IMR-90 (cell line): ENCODE results near the gene TEX101. TPM values are rescaled to one million over a fixed set of nuclear protein-coding genes. Genes with fewer than 3 reads are reported as not detected.

Source experiments
- ATAC-seq: fragments of 200-7000 bp; cut with Tn5 transposase; 2 replicates; pipeline ENCODE4 v1.9.1; 2020; ENCODE audit warnings: low read depth, mild to moderate bottlenecking, moderate library complexity
- BruUV-seq: library from RNA; stranded (reverse); fragments of 400-500 nt; replicated peaks from 2 replicates; lab custom pipeline; 2021; lab: Mats Ljungman, UMichigan
- CTCF ChIA-PET: fragments of 300-600 bp; formaldehyde crosslinking; extraction: SDS; loops from one replicate; lab custom pipeline; 2021; ENCODE audit warnings: antibody characterized with exemption; lab: Yijun Ruan, JAX
- POLR2A ChIA-PET: fragments of 300-600 bp; sonication (Branson Sonifier 250); formaldehyde crosslinking; loops from one replicate; lab custom pipeline; 2022; ENCODE audit warnings: antibody characterized with exemption; ENCODE audit not compliant: unreplicated experiment; lab: Charles Lee
- DNase-seq: peaks from one replicate; pipeline ENCODE4 v3.0.0; 2013
- H2AFZ ChIP-seq: replicated peaks from 2 replicates; pipeline ENCODE3; 2013; ENCODE audit warnings: low read length, mild to moderate bottlenecking; ENCODE audit not compliant: poor library complexity
- H2AK5ac ChIP-seq: 2 replicates; pipeline ENCODE4 v1.6.1; 2013; ENCODE audit warnings: low read depth, low read length, inconsistent platforms
- H2AK9ac ChIP-seq: replicated peaks from 2 replicates; pipeline ENCODE3; 2013; ENCODE audit warnings: mild to moderate bottlenecking, low read depth, low read length, moderate library complexity; ENCODE audit not compliant: poor library complexity
- H2BK120ac ChIP-seq: 2 replicates; pipeline ENCODE4 v1.6.1; 2013; ENCODE audit warnings: low read depth, low read length, inconsistent platforms
- H2BK15ac ChIP-seq: 3 replicates; pipeline ENCODE4 v1.6.1; 2013; ENCODE audit warnings: low read depth, low read length, inconsistent platforms
- H2BK20ac ChIP-seq: 2 replicates; pipeline ENCODE4 v1.6.1; 2013; ENCODE audit warnings: low read depth, mild to moderate bottlenecking, inconsistent platforms, low read length, moderate library complexity
- H2BK5ac ChIP-seq: 2 replicates; pipeline ENCODE4 v1.6.1; 2013; ENCODE audit warnings: mild to moderate bottlenecking, low read depth, low read length, inconsistent platforms; ENCODE audit not compliant: poor library complexity, severe bottlenecking
- H3K14ac ChIP-seq: replicated peaks from 2 replicates; pipeline ENCODE4 v1.6.1; 2013; ENCODE audit warnings: low read depth, low read length, inconsistent platforms
- H3K18ac ChIP-seq: 2 replicates; pipeline ENCODE4 v1.6.1; 2013; ENCODE audit warnings: low read depth, low read length, control low read depth
- H3K23ac ChIP-seq: 2 replicates; pipeline ENCODE4 v1.6.1; 2013; ENCODE audit warnings: low read depth, low read length, inconsistent platforms
- H3K27ac ChIP-seq: 2 replicates; pipeline ENCODE4 v1.5.1; 2013; ENCODE audit warnings: mild to moderate bottlenecking, control low read depth, low read length; ENCODE audit not compliant: insufficient read depth
- H3K27me3 ChIP-seq: 2 replicates; pipeline ENCODE4 v1.6.1; 2013; ENCODE audit warnings: low read length; ENCODE audit not compliant: control insufficient read depth, insufficient read depth
- H3K36me3 ChIP-seq: 2 replicates; pipeline ENCODE4 v1.6.1; 2013; ENCODE audit warnings: low read length, mixed read lengths; ENCODE audit not compliant: control insufficient read depth, insufficient read depth
- H3K4ac ChIP-seq: 2 replicates; pipeline ENCODE4 v1.6.1; 2013; ENCODE audit warnings: low read depth, low read length, inconsistent platforms
- H3K4me1 ChIP-seq: 2 replicates; pipeline ENCODE4 v1.6.1; 2013; ENCODE audit warnings: low read length, mixed read lengths; ENCODE audit not compliant: control insufficient read depth, insufficient read depth
- H3K4me2 ChIP-seq: 2 replicates; pipeline ENCODE4 v1.6.1; 2013; ENCODE audit warnings: low read depth, mild to moderate bottlenecking, control low read depth, low read length, moderate library complexity
- H3K4me3 ChIP-seq: 2 replicates; pipeline ENCODE4 v1.5.1; 2013; ENCODE audit warnings: low read depth, mild to moderate bottlenecking, control low read depth, low read length, moderate library complexity; ENCODE audit not compliant: insufficient read depth
- H3K56ac ChIP-seq: 2 replicates; pipeline ENCODE4 v1.6.1; 2013; ENCODE audit warnings: low read length, inconsistent platforms; ENCODE audit not compliant: insufficient read depth; ENCODE audit errors: extremely low read depth
- H3K79me1 ChIP-seq, 2 experiments: 2 replicates each; pipeline ENCODE4 v1.6.1; 2013; ENCODE audit warnings: low read length in 2 of 2, inconsistent platforms in 1 of 2, low read depth in 1 of 2
- H3K9ac ChIP-seq: 2 replicates; pipeline ENCODE4 v1.6.1; 2013; ENCODE audit warnings: low read depth, low read length, control low read depth
- H3K9me1 ChIP-seq: 2 replicates; pipeline ENCODE4 v1.6.1; 2013; ENCODE audit warnings: low read length, inconsistent platforms; ENCODE audit not compliant: insufficient read depth
- H3K9me3 ChIP-seq: 2 replicates; pipeline ENCODE4 v1.6.1; 2013; ENCODE audit warnings: low read length; ENCODE audit not compliant: control insufficient read depth, insufficient read depth
- H4K20me1 ChIP-seq: 2 replicates; pipeline ENCODE4 v1.6.1; 2013; ENCODE audit warnings: low read length, inconsistent platforms; ENCODE audit not compliant: insufficient read depth
- H4K5ac ChIP-seq: 2 replicates; pipeline ENCODE4 v1.6.1; 2013; ENCODE audit warnings: mild to moderate bottlenecking, low read depth, low read length, control low read depth
- H4K8ac ChIP-seq, 2 experiments: 2 replicates each; pipeline ENCODE4 v1.6.1; 2013; ENCODE audit warnings: low read depth in 2 of 2, low read length in 2 of 2, control low read depth in 1 of 2, inconsistent platforms in 1 of 2
- H4K91ac ChIP-seq: 2 replicates; pipeline ENCODE4 v1.6.1; 2013; ENCODE audit warnings: low read depth, low read length, inconsistent platforms; ENCODE audit not compliant: insufficient read depth
- CTCF ChIP-seq: conservative IDR thresholded peaks from 2 replicates; pipeline ENCODE4 v1.5.1; 2012; ENCODE audit warnings: mild to moderate bottlenecking, low read depth, low read length, improper control_type of control experiment
- FOS ChIP-seq: fragments of 150-350 bp; IDR thresholded peaks from 2 replicates; pipeline ENCODE4 v1.6.1; 2016; ENCODE audit warnings: low read depth, low read length
- NFE2L2 ChIP-seq: fragments of 150-350 bp; IDR thresholded peaks from 2 replicates; pipeline ENCODE4 v1.6.1; 2016; ENCODE audit warnings: low read depth, mild to moderate bottlenecking, low read length
- RCOR1 ChIP-seq: IDR thresholded peaks from 2 replicates; pipeline ENCODE4 v1.6.1; 2012; ENCODE audit warnings: mild to moderate bottlenecking, low read length, improper control_type of control experiment; ENCODE audit not compliant: insufficient replicate concordance
- USF2 ChIP-seq: fragments of 150-350 bp; IDR thresholded peaks from 2 replicates; pipeline ENCODE4 v1.6.1; 2017; ENCODE audit warnings: mild to moderate bottlenecking, antibody characterized with exemption, low read length, low read depth
- WGBS, 2 experiments: methylation state at CpG; one replicate each; pipeline versions ENCODE4 v1.1.5 to v1.1.7; 2013; ENCODE audit warnings: missing lambda C conversion rate in 2 of 2; ENCODE audit not compliant: insufficient read length in 1 of 2; ENCODE audit errors: extremely low coverage in 2 of 2; 5-methylcytosine and 5-hydroxymethylcytosine counted together
- dilution Hi-C: fragments of 300-500 bp; cut with HindIII; formaldehyde crosslinking; loops from one replicate; pipeline ENCODE4 v1.14.3; 2018; ENCODE audit warnings: low sequenced_read_pairs; ENCODE audit not compliant: unreplicated experiment
- in situ Hi-C: fragments of 300-500 bp; cut with MboI; formaldehyde crosslinking; loops from 3 replicates; pipeline ENCODE4 v1.14.3; 2019; ENCODE audit warnings: low sequenced_read_pairs, inconsistent platforms, mixed read lengths
- intact Hi-C: fragments of 100-400 bp; cut with micrococcal nuclease; formaldehyde crosslinking; loops from 2 replicates; pipeline ENCODE4 v1.10.0; 2022
- polyA plus RNA-seq, 3 experiments: library from polyadenylated mRNA; depleted of rRNA; stranded (reverse); fragments of >200 nt; gene quantifications; 2 replicates each; pipeline ENCODE4 v1.2.3, GENCODE V29; 2012; ENCODE audit warnings: low replicate concordance in 1 of 3
- total RNA-seq: library from RNA; depleted of rRNA; stranded (reverse); fragments of >200 nt; gene quantifications from 2 replicates; pipeline ENCODE4 v1.2.3, GENCODE V29; 2012

The TEX101 gene
- total and polyA plus RNA-seq, 2 of the 4 experiments (the other 2 are of a cell fraction) = not detected

GRCh38 chr19:43422000-43422688, 7.5 kb downstream of the TEX101 start:
- Histone ChIP-seq H4K91ac (no peak overlapping the region), H3K9me3 (no peaks in the 10 kb centered on the region), H3K4me3 (no peak overlapping the region), H2BK120ac (no peak overlapping the region), H2BK20ac (no peak overlapping the region), H4K5ac (no peak overlapping the region), H3K14ac (no peak overlapping the region), H3K23ac (no peak overlapping the region), H2AK9ac (no peak overlapping the region), H2BK5ac (no peak overlapping the region), H3K4me2 (no peak overlapping the region), H3K18ac (no peak overlapping the region), H3K27me3 (peaks cover 25% of the 10 kb centered on the region), H3K36me3 (no peaks in the 10 kb centered on the region), H3K4ac (no peak overlapping the region), H4K8ac (no peak overlapping the region), H4K20me1 (no peaks in the 10 kb centered on the region), H2AFZ (no peak overlapping the region), H3K9me1 (no peaks in the 10 kb centered on the region), H2AK5ac (no peak overlapping the region), H3K9ac (no peak overlapping the region), H3K27ac (no peak overlapping the region), H3K56ac (no peak overlapping the region), H2BK15ac (no peak overlapping the region), H3K4me1 (no peaks in the 10 kb centered on the region), H3K79me1 (no peaks in the 10 kb centered on the region)
- DNase-seq (no peak), ATAC-seq (no peak)
- ChIA-PET POLR2A (no interaction called here), CTCF (interaction anchor here (1.0 to 2.2 kb wide), 2 partner anchors 11 to 97 kb away, joined by 3 to 8 read pairs; no protein-coding TSS in a partner anchor)
- no peak for TF ChIP-seq FOS
- no peak for TF ChIP-seq CTCF
- TF ChIP-seq USF2 = no peak
- no peak for TF ChIP-seq NFE2L2
- no peak for TF ChIP-seq RCOR1
- intact Hi-C loops = loop anchor here (10.0 kb wide), 1 partner anchor 147 kb away; no protein-coding TSS in a partner anchor
- BruUV-seq = no TSS peak
- no CpG with 5 or more reads among the region's 2 CpGs for WGBS, 2 experiments
- dilution Hi-C loops = no loop called here
- in situ Hi-C loops = loop anchor here (10.0 kb wide), 1 partner anchor 317 kb away; no protein-coding TSS in a partner anchor
